C4-2B (cell line): ENCODE measurements around the gene SOX30.

Experiments
- ZFX ChIP-seq: fragments of 450-650 bp; IDR thresholded peaks from 2 replicates; pipeline ENCODE4 v1.6.1; 2017
- TF ChIP-seq, protein P1 (sequence below): fragments of 450-650 bp; conservative IDR thresholded peaks from 2 replicates; pipeline ENCODE4 v1.5.1; 2017; ENCODE audit warnings: mild to moderate bottlenecking

DNA sequence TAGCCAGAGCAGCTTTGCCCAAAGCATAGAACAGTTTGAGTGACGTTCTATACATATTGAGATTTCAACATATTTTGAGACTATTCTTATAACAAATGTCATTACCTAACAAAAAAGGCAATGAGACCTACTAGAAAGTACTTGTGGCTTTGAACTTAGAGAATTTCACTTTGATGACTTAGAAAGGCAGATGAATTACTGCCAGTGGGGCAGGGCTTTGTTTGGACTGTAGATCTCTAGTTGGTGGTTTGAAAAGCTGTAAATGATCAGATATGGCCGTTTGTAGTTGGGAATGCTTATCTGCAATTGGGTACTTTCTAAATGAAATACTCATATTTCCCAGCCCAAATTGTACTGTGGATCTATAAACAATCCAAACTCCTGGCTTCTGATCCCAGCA is 28.1 kb downstream of the SOX30 start:
- TF ChIP-seq, protein P1, sequence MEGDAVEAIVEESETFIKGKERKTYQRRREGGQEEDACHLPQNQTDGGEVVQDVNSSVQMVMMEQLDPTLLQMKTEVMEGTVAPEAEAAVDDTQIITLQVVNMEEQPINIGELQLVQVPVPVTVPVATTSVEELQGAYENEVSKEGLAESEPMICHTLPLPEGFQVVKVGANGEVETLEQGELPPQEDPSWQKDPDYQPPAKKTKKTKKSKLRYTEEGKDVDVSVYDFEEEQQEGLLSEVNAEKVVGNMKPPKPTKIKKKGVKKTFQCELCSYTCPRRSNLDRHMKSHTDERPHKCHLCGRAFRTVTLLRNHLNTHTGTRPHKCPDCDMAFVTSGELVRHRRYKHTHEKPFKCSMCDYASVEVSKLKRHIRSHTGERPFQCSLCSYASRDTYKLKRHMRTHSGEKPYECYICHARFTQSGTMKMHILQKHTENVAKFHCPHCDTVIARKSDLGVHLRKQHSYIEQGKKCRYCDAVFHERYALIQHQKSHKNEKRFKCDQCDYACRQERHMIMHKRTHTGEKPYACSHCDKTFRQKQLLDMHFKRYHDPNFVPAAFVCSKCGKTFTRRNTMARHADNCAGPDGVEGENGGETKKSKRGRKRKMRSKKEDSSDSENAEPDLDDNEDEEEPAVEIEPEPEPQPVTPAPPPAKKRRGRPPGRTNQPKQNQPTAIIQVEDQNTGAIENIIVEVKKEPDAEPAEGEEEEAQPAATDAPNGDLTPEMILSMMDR = no peak
- TF ChIP-seq ZFX = no peak
